Measurements from ENCODE around the gene CPPED1.
A peak's percentile ranks its signal among the peaks of the same experiment; 100 is the strongest.
"Not testable (repeated sequence)": the region's sequence is repeated elsewhere in the genome, so short reads cannot be mapped to it uniquely, and the experiment has no call there.

CPPED1 gene

GRCh38 chr16:12803203-12804093 lies at the start of gene CPPED1:
Gene CPPED1, minus strand, starts transcription at chr16:12803887. Its CDS starts 111 bp downstream, at chr16:12803776.
- peak; percentile 79 for DNase-seq

- DNase-seq = no peak
Measured at GRCh38 chr16:12850186-12850585, 46.5 kb upstream of the CPPED1 start.

- DNase-seq = no peak
Measured at GRCh38 chr16:12846592-12846991, 42.9 kb upstream of the CPPED1 start.

GRCh38 chr16:12845282-12845681 lies 41.6 kb upstream of the CPPED1 start:
- DNase-seq = no peak

- no peak for DNase-seq
Measured at GRCh38 chr16:12837756-12838155, 34.1 kb upstream of the CPPED1 start.

GRCh38 chr16:12837291-12837690 lies 33.6 kb upstream of the CPPED1 start:
- no peak for DNase-seq

- DNase-seq = no peak
Measured at GRCh38 chr16:12833926-12834325, 30.2 kb upstream of the CPPED1 start.

GRCh38 chr16:12829096-12829888 lies 25.6 kb upstream of the CPPED1 start:
- DNase-seq = no peak

- DNase-seq = no peak
Measured at GRCh38 chr16:12828206-12828605, 24.5 kb upstream of the CPPED1 start.

GRCh38 chr16:12826559-12826958 lies 22.9 kb upstream of the CPPED1 start:
- no peak for DNase-seq

- DNase-seq = peak; percentile 46
Measured at GRCh38 chr16:12819126-12820117, 15.7 kb upstream of the CPPED1 start.

- no peak for DNase-seq
Measured at GRCh38 chr16:12818326-12818725, 14.6 kb upstream of the CPPED1 start.

GRCh38 chr16:12816791-12817214 lies 13.1 kb upstream of the CPPED1 start:
- DNase-seq = not testable (repeated sequence)

- no peak for DNase-seq
Measured at GRCh38 chr16:12815361-12815760, 11.7 kb upstream of the CPPED1 start.

- DNase-seq = not testable (repeated sequence)
Measured at GRCh38 chr16:12813734-12814133, 10.0 kb upstream of the CPPED1 start.

GRCh38 chr16:12813321-12813720 lies 9.6 kb upstream of the CPPED1 start:
- DNase-seq = not testable (repeated sequence)

GRCh38 chr16:12811441-12812383 lies 8.0 kb upstream of the CPPED1 start:
- DNase-seq = no peak

GRCh38 chr16:12805066-12805465 lies 1.4 kb upstream of the CPPED1 start:
- no peak for DNase-seq

- DNase-seq = no peak
Measured at GRCh38 chr16:12804395-12804794, 708 bp upstream of the CPPED1 start.

GRCh38 chr16:12802661-12803060 lies 1.0 kb downstream of the CPPED1 start:
- DNase-seq = no peak

- no peak for DNase-seq
Measured at GRCh38 chr16:12802048-12802447, 1.6 kb downstream of the CPPED1 start.

Measured in 8988T (cell line).